Erythroblast (primary cell): ENCODE data around the gene LHX4.

Experiments
- DNase-seq, 2 experiments: peaks; one replicate each; lab custom pipeline; 2025; lab: John Stamatoyannopoulos, UW
- GATA1 ChIP-seq: IDR thresholded peaks from 2 replicates; pipeline ENCODE4 v1.6.1; 2011; ENCODE audit warnings: low read depth, mild to moderate bottlenecking, control low read depth, low read length, moderate library complexity
- POLR2A ChIP-seq: IDR thresholded peaks from 2 replicates; pipeline ENCODE4 v1.6.1; 2011; ENCODE audit warnings: mild to moderate bottlenecking, low read length

LHX4 gene

GRCh38 chr1:180249725-180250498, 19.8 kb downstream of the LHX4 start:
- TF ChIP-seq GATA1 = no peak
- no peak for DNase-seq

GRCh38 chr1:180250499-180250770, 20.4 kb downstream of the LHX4 start:
- no peak for TF ChIP-seq POLR2A
- no peak for TF ChIP-seq GATA1
- no peak for DNase-seq

- TF ChIP-seq POLR2A (no peak), GATA1 (no peak)
- no peak for DNase-seq
Measured at GRCh38 chr1:180250883-180251509, 20.9 kb downstream of the LHX4 start.

GRCh38 chr1:180251526-180252305, 21.7 kb downstream of the LHX4 start:
- no peak for DNase-seq
- TF ChIP-seq GATA1 (no peak), POLR2A (no peak)

- DNase-seq = peak; percentile 69 to 81
- TF ChIP-seq GATA1 = no peak
- no peak for TF ChIP-seq POLR2A
Measured at GRCh38 chr1:180252638-180253536, 22.8 kb downstream of the LHX4 start.

- TF ChIP-seq GATA1 = no peak
- no peak for TF ChIP-seq POLR2A
- DNase-seq = no peak
Measured at GRCh38 chr1:180253585-180254495, 23.8 kb downstream of the LHX4 start.

GRCh38 chr1:180254496-180254819, 24.4 kb downstream of the LHX4 start:
- no peak for TF ChIP-seq POLR2A
- no peak for TF ChIP-seq GATA1
- no peak for DNase-seq

- no peak for DNase-seq
- TF ChIP-seq POLR2A (no peak), GATA1 (no peak)
Measured at GRCh38 chr1:180254854-180255253, 24.8 kb downstream of the LHX4 start.

- TF ChIP-seq GATA1 (no peak), POLR2A (no peak)
- DNase-seq = no peak
Measured at GRCh38 chr1:180255536-180256340, 25.7 kb downstream of the LHX4 start.

GRCh38 chr1:180256341-180257027, 26.4 kb downstream of the LHX4 start:
- DNase-seq = no peak
- TF ChIP-seq POLR2A (no peak), GATA1 (no peak)

- TF ChIP-seq POLR2A (no peak), GATA1 (no peak)
- DNase-seq = no peak
Measured at GRCh38 chr1:180257028-180257386, 26.9 kb downstream of the LHX4 start.
